ENCODE results near the gene BOD1L1. TPM values are rescaled to one million over a fixed set of nuclear protein-coding genes. Genes with fewer than 3 reads are reported as not detected.

BOD1L1 gene
- total and polyA plus RNA-seq, 2 donors (not counting 1 experiment from before 2014, with no cell fraction given) = 20.1 to 34.3 TPM

- H3K27ac ChIP-seq (ENCODE audit: insufficient read depth, low read length) = no peak overlapping the region
- DNase-seq (ENCODE audit: low read depth in 2 of 2) = no peak
- H3K9ac ChIP-seq (ENCODE audit: insufficient read depth, low read length) = no peak overlapping the region
- no peaks in the 10 kb centered on the region for H3K36me3 ChIP-seq (ENCODE audit: control insufficient read depth, insufficient read depth, low read length)
- H3K79me2 ChIP-seq (ENCODE audit: control insufficient read depth, insufficient read depth, low read length) = no peaks in the 10 kb centered on the region
- H2AFZ ChIP-seq (ENCODE audit: low read length) = no peak overlapping the region
- no peak overlapping the region for H3K4me2 ChIP-seq (ENCODE audit: extremely low read depth, insufficient read depth, low read length)
- TF ChIP-seq CTCF (conservative IDR thresholded peaks at IDR 0.05 in 1 of 2, IDR thresholded peaks at IDR 0.05 in 1 of 2; ENCODE audit: low read depth in 1 of 2, low read length in 2 of 2) (no peak), EZH2 (IDR thresholded peaks at IDR 0.05; ENCODE audit: low read length, missing control alignments) (no peak)
- no peaks in the 10 kb centered on the region for H4K20me1 ChIP-seq (ENCODE audit: control insufficient read depth, extremely low read depth, insufficient read depth, low read length)
- H3K27me3 ChIP-seq (ENCODE audit: control insufficient read depth, insufficient read depth, low read length) = peaks cover 89% of the 10 kb centered on the region
- no peak overlapping the region for H3K4me3 ChIP-seq (replicated peaks in 1 of 4; ENCODE audit: control extremely low read depth in 1 of 4, insufficient read depth in 1 of 4, low read depth in 3 of 4, low read length in 4 of 4)
- H3K4me1 ChIP-seq (ENCODE audit: control insufficient read depth, extremely low read depth, insufficient read depth, low read length) = no peaks in the 10 kb centered on the region
- H3K9me3 ChIP-seq (ENCODE audit: control insufficient read depth, insufficient read depth, low read depth, low read length) = no peaks in the 10 kb centered on the region
Measured at GRCh38 chr4:13539047-13539618, 88.4 kb downstream of the BOD1L1 start.

GRCh38 chr4:13538427-13538973 is 89.0 kb downstream of the BOD1L1 start:
- Histone ChIP-seq H3K36me3 (ENCODE audit: control insufficient read depth, insufficient read depth, low read length) (no peaks in the 10 kb centered on the region), H3K27me3 (ENCODE audit: control insufficient read depth, insufficient read depth, low read length) (peaks cover 93% of the 10 kb centered on the region), H3K9me3 (ENCODE audit: control insufficient read depth, insufficient read depth, low read depth, low read length) (no peaks in the 10 kb centered on the region), H3K27ac (ENCODE audit: insufficient read depth, low read length) (no peak overlapping the region), H2AFZ (ENCODE audit: low read length) (no peak overlapping the region), H3K4me3 (replicated peaks in 1 of 4; ENCODE audit: control extremely low read depth in 1 of 4, insufficient read depth in 1 of 4, low read depth in 3 of 4, low read length in 4 of 4) (no peak overlapping the region), H3K4me1 (ENCODE audit: control insufficient read depth, extremely low read depth, insufficient read depth, low read length) (no peaks in the 10 kb centered on the region), H3K9ac (ENCODE audit: insufficient read depth, low read length) (no peak overlapping the region), H3K79me2 (ENCODE audit: control insufficient read depth, insufficient read depth, low read length) (no peaks in the 10 kb centered on the region), H3K4me2 (ENCODE audit: extremely low read depth, insufficient read depth, low read length) (no peak overlapping the region), H4K20me1 (ENCODE audit: control insufficient read depth, extremely low read depth, insufficient read depth, low read length) (no peaks in the 10 kb centered on the region)
- DNase-seq (ENCODE audit: low read depth in 2 of 2) = no peak
- TF ChIP-seq CTCF (conservative IDR thresholded peaks at IDR 0.05 in 1 of 2, IDR thresholded peaks at IDR 0.05 in 1 of 2; ENCODE audit: low read depth in 1 of 2, low read length in 2 of 2) = no peak
- TF ChIP-seq EZH2 (IDR thresholded peaks at IDR 0.05; ENCODE audit: low read length, missing control alignments) = no peak

- H3K4me1 ChIP-seq (ENCODE audit: control insufficient read depth, extremely low read depth, insufficient read depth, low read length) = no peaks in the 10 kb centered on the region
- H3K4me2 ChIP-seq (ENCODE audit: extremely low read depth, insufficient read depth, low read length) = no peak overlapping the region
- TF ChIP-seq CTCF (conservative IDR thresholded peaks at IDR 0.05 in 1 of 2, IDR thresholded peaks at IDR 0.05 in 1 of 2; ENCODE audit: low read depth in 1 of 2, low read length in 2 of 2) (no peak), EZH2 (IDR thresholded peaks at IDR 0.05; ENCODE audit: low read length, missing control alignments) (no peak)
- peaks cover 91% of the 10 kb centered on the region for H3K27me3 ChIP-seq (ENCODE audit: control insufficient read depth, insufficient read depth, low read length)
- no peaks in the 10 kb centered on the region for H3K9me3 ChIP-seq (ENCODE audit: control insufficient read depth, insufficient read depth, low read depth, low read length)
- H3K36me3 ChIP-seq (ENCODE audit: control insufficient read depth, insufficient read depth, low read length) = no peaks in the 10 kb centered on the region
- H3K27ac ChIP-seq (ENCODE audit: insufficient read depth, low read length) = no peak overlapping the region
- no peaks in the 10 kb centered on the region for H4K20me1 ChIP-seq (ENCODE audit: control insufficient read depth, extremely low read depth, insufficient read depth, low read length)
- DNase-seq (ENCODE audit: low read depth in 2 of 2) = no peak
- no peak overlapping the region for H3K9ac ChIP-seq (ENCODE audit: insufficient read depth, low read length)
- H3K4me3 ChIP-seq (replicated peaks in 1 of 4; ENCODE audit: control extremely low read depth in 1 of 4, insufficient read depth in 1 of 4, low read depth in 3 of 4, low read length in 4 of 4) = no peak overlapping the region
- no peak overlapping the region for H2AFZ ChIP-seq (ENCODE audit: low read length)
- no peaks in the 10 kb centered on the region for H3K79me2 ChIP-seq (ENCODE audit: control insufficient read depth, insufficient read depth, low read length)
Measured at GRCh38 chr4:13537832-13538177, 89.7 kb downstream of the BOD1L1 start.
